MM.1S (cell line): ENCODE data around the gene TGFBR3.

Experiments used
- DNase-seq: peaks from one replicate; pipeline ENCODE4 v3.0.0-alpha.2; 2015
- H2AFZ ChIP-seq: fragments of 300-600 bp; sonication (generic); 2 replicates; pipeline ENCODE4 v1.6.0; 2016; ENCODE audit warnings: antibody characterized with exemption, low read length
- H3F3A ChIP-seq: fragments of 300-600 bp; sonication (generic); 2 replicates; pipeline ENCODE4 v1.6.1; 2016; ENCODE audit warnings: mild to moderate bottlenecking, antibody characterized with exemption, low read length, moderate library complexity, mixed read lengths; ENCODE audit not compliant: insufficient read depth
- H3K27ac ChIP-seq: fragments of 300-600 bp; sonication (generic); 2 replicates; pipeline ENCODE4 v1.5.1; 2016; ENCODE audit warnings: mild to moderate bottlenecking, low read length
- H3K27me3 ChIP-seq: fragments of 300-600 bp; sonication (generic); replicated peaks from 2 replicates; pipeline ENCODE4 v1.6.0; 2016; ENCODE audit warnings: low read length; ENCODE audit not compliant: insufficient read depth
- H3K36me3 ChIP-seq: fragments of 300-600 bp; sonication (generic); replicated peaks from 2 replicates; pipeline ENCODE4 v1.6.1; 2016; ENCODE audit warnings: mild to moderate bottlenecking, low read length, mixed read lengths; ENCODE audit not compliant: insufficient read depth
- H3K4me1 ChIP-seq: fragments of 300-600 bp; sonication (generic); 2 replicates; pipeline ENCODE4 v1.6.1; 2016; ENCODE audit warnings: low read length, mixed read lengths
- H3K4me2 ChIP-seq: fragments of 300-600 bp; sonication (generic); 2 replicates; pipeline ENCODE4 v1.6.0; 2016; ENCODE audit warnings: low read depth, low read length
- H3K4me3 ChIP-seq: fragments of 300-600 bp; sonication (generic); 2 replicates; pipeline ENCODE4 v1.5.1; 2016; ENCODE audit warnings: low read length, mixed read lengths
- H3K79me2 ChIP-seq: fragments of 300-600 bp; sonication (generic); 2 replicates; pipeline ENCODE4 v1.6.1; 2016; ENCODE audit warnings: mixed run types, low read length, mixed read lengths
- H3K9ac ChIP-seq: fragments of 300-600 bp; sonication (generic); 2 replicates; pipeline ENCODE4 v1.6.1; 2016; ENCODE audit warnings: low read length, mixed read lengths
- H3K9me2 ChIP-seq: fragments of 300-600 bp; sonication (generic); replicated peaks from 2 replicates; pipeline ENCODE4 v1.6.1; 2016; ENCODE audit warnings: mild to moderate bottlenecking, low read length, mixed read lengths; ENCODE audit not compliant: insufficient read depth
- H3K9me3 ChIP-seq: fragments of 300-600 bp; sonication (generic); replicated peaks from 2 replicates; pipeline ENCODE4 v1.6.1; 2016; ENCODE audit warnings: mild to moderate bottlenecking, low read length, mixed read lengths; ENCODE audit not compliant: insufficient read depth
- H4K20me1 ChIP-seq: fragments of 300-600 bp; sonication (generic); 2 replicates; pipeline ENCODE4 v1.6.1; 2016; ENCODE audit warnings: mild to moderate bottlenecking, low read length, moderate library complexity, mixed read lengths; ENCODE audit not compliant: insufficient read depth
- EZH2 ChIP-seq: fragments of 300-600 bp; sonication (generic); optimal IDR thresholded peaks from 2 replicates; pipeline ENCODE3; 2017; ENCODE audit warnings: low read depth, mild to moderate bottlenecking, antibody characterized with exemption, low read length, mixed read lengths
- EZH2phosphoT487 ChIP-seq: fragments of 300-600 bp; sonication (generic); IDR thresholded peaks from 2 replicates; pipeline ENCODE4 v1.6.1; 2018; ENCODE audit warnings: antibody characterized with exemption, low read length
- TF ChIP-seq, protein P1 (sequence below): fragments of 300-600 bp; sonication (generic); IDR thresholded peaks from 2 replicates; pipeline ENCODE4 v1.5.1; 2016; ENCODE audit warnings: antibody characterized with exemption, low read length, mixed read lengths

TGFBR3 gene

DNA sequence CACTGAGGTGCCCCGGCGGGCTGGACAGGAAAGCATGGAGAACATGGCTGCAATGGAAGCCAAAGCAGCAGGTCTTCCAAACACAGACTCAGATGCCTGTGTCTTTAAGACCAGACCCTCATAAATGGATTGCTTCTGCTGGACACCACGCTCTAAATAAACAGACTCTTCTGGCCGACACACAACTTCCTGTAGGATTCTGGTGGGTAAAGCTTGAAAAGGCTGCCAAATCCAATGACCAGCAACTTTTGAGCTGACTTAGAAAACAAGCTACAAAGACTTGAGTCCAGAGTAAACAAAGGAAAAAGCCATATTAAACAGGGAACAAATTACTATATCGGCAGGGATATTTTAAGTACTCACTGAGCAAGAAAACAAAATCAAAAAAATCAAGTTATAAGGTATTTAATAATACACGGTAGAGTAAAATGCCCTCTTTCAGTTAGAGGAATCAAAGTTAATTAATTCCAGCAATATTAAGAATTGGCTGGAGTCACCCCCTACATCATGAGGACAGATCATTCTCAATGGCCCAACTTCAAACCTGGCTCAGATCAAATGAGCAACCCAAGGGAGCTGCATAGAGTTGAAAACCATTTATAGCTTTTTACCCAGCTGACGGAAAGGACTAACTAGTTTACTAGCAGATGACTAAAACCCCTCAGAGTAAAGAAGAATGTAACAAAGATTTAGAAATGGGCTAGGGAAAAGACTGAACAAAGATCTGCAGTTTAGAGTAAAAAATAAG, 102.4 kb downstream of the TGFBR3 start:
- no peak overlapping the region for H2AFZ ChIP-seq
- H3K4me1 ChIP-seq, result no peaks in the 10 kb centered on the region
- no peaks in the 10 kb centered on the region for H3K9me3 ChIP-seq
- no peak overlapping the region for H3K4me2 ChIP-seq
- no peak overlapping the region for H3K9ac ChIP-seq
- H4K20me1 ChIP-seq, result no peaks in the 10 kb centered on the region
- no peak overlapping the region for H3K4me3 ChIP-seq
- DNase-seq, result no peak
- no peaks in the 10 kb centered on the region for H3K36me3 ChIP-seq
- TF ChIP-seq EZH2phosphoT487 (no peak), EZH2 (no peak)
- TF ChIP-seq, protein P1, sequence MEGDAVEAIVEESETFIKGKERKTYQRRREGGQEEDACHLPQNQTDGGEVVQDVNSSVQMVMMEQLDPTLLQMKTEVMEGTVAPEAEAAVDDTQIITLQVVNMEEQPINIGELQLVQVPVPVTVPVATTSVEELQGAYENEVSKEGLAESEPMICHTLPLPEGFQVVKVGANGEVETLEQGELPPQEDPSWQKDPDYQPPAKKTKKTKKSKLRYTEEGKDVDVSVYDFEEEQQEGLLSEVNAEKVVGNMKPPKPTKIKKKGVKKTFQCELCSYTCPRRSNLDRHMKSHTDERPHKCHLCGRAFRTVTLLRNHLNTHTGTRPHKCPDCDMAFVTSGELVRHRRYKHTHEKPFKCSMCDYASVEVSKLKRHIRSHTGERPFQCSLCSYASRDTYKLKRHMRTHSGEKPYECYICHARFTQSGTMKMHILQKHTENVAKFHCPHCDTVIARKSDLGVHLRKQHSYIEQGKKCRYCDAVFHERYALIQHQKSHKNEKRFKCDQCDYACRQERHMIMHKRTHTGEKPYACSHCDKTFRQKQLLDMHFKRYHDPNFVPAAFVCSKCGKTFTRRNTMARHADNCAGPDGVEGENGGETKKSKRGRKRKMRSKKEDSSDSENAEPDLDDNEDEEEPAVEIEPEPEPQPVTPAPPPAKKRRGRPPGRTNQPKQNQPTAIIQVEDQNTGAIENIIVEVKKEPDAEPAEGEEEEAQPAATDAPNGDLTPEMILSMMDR, result no peak
- H3F3A ChIP-seq, result no peaks in the 10 kb centered on the region
- H3K9me2 ChIP-seq, result no peaks in the 10 kb centered on the region
- no peaks in the 10 kb centered on the region for H3K79me2 ChIP-seq
- no peak overlapping the region for H3K27ac ChIP-seq
- no peaks in the 10 kb centered on the region for H3K27me3 ChIP-seq

DNA sequence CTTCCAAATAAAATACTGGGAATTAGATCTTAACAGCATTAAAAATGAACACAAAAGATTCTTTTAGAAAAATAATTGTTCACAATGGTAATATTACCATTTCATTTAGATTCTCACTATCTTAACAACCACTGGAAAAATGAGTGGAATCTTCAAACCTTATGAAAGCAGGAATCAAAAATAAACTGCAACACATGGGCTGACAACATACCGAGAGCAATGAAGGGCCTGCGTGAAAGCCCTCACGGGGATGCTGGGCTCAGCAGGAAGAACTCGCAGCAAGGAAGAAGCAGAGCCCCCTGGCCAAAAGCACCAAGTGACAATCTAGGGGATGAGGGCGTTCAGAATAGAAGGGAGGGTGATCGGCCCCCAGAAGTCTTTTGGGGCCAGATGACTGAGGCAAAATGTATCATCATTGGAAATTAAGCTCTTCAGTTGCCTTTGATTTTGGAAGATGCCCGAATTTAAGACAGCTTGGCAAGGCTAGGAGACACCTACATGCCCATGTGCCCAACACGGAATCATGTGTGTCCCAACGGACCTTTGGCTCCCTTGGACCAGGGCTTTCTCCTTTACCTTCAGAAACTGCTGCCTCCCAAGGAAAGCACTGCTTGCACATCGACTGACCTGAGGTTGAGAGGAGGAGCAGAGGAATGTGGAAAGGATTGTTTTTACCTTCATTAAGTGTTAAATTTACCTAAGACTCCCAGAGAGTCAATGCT, 103.9 kb downstream of the TGFBR3 start:
- TF ChIP-seq EZH2phosphoT487 (no peak), EZH2 (no peak)
- TF ChIP-seq, protein P1, result no peak
- Histone ChIP-seq H3K36me3 (no peaks in the 10 kb centered on the region), H3K27me3 (no peaks in the 10 kb centered on the region), H3K79me2 (no peaks in the 10 kb centered on the region), H3K4me2 (no peak overlapping the region), H3K9ac (no peak overlapping the region), H3K27ac (no peak overlapping the region), H2AFZ (no peak overlapping the region), H3K4me1 (no peaks in the 10 kb centered on the region), H3F3A (no peaks in the 10 kb centered on the region), H3K4me3 (no peak overlapping the region), H4K20me1 (no peaks in the 10 kb centered on the region), H3K9me3 (no peaks in the 10 kb centered on the region), H3K9me2 (no peaks in the 10 kb centered on the region)
- no peak for DNase-seq

DNA sequence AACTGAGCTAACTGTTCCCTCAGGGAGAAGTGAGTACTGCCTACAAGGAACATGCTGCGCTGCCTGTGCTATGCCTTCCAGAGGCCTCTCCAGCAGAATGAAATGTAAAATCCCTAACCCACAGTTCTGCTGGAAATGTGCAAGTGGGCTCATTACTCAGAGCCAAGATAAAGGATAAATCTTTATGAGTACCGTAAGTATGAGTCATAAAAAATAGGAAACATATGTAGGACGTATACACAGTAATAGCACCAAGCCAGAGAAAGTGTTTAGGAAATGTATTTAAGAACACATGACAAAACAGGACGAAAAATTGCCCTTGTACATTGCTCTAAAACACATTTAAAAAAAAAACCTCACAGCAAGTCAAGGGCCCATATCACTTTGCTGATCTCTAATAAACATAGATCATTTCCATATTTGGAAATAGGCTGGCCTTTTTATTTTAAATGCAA, 104.6 kb downstream of the TGFBR3 start:
- no peaks in the 10 kb centered on the region for H3F3A ChIP-seq
- H3K9ac ChIP-seq, result no peak overlapping the region
- H3K4me2 ChIP-seq, result no peak overlapping the region
- H3K9me2 ChIP-seq, result no peaks in the 10 kb centered on the region
- H2AFZ ChIP-seq, result no peak overlapping the region
- no peaks in the 10 kb centered on the region for H3K27me3 ChIP-seq
- H3K27ac ChIP-seq, result no peak overlapping the region
- no peaks in the 10 kb centered on the region for H4K20me1 ChIP-seq
- no peaks in the 10 kb centered on the region for H3K4me1 ChIP-seq
- TF ChIP-seq EZH2, result no peak
- no peak for TF ChIP-seq EZH2phosphoT487
- TF ChIP-seq, protein P1, result no peak
- H3K9me3 ChIP-seq, result no peaks in the 10 kb centered on the region
- no peak for DNase-seq
- no peaks in the 10 kb centered on the region for H3K79me2 ChIP-seq
- no peaks in the 10 kb centered on the region for H3K36me3 ChIP-seq
- H3K4me3 ChIP-seq, result no peak overlapping the region
